K562 (cell line): ENCODE measurements around the gene FCHSD1. TPM values are rescaled to one million over a fixed set of nuclear protein-coding genes. Genes with fewer than 3 reads are reported as not detected.

Experiments
- BHLHE40 ChIP-seq: IDR thresholded peaks from 2 replicates; pipeline ENCODE4 v1.6.1; 2011; ENCODE audit warnings: low read length, improper control_type of control experiment
- CREBBP ChIP-seq: IDR thresholded peaks from one replicate; pipeline ENCODE4 v1.6.1; 2012; ENCODE audit warnings: low read depth, mild to moderate bottlenecking, control low read depth, inconsistent platforms, low read length
- ETS2 ChIP-seq: IDR thresholded peaks from 2 replicates; pipeline ENCODE4 v1.6.1; 2016; ENCODE audit warnings: borderline replicate concordance, missing genetic modification characterization, mild to moderate bottlenecking, moderate library complexity, missing compliant biosample characterization; ENCODE audit not compliant: poor library complexity, severe bottlenecking
- ETV1 ChIP-seq: fragments of 450-650 bp; conservative IDR thresholded peaks from 2 replicates; pipeline ENCODE4 v1.6.1; 2016; ENCODE audit warnings: missing genetic modification characterization, control low read depth, low read depth, missing compliant biosample characterization
- NCOA1 ChIP-seq: fragments of 450-650 bp; IDR thresholded peaks from 2 replicates; pipeline ENCODE4 v1.6.1; 2016; ENCODE audit warnings: low read depth
- PRMT5 ChIP-seq: sonication (generic); formaldehyde crosslinking; IDR thresholded peaks from 2 replicates; pipeline ENCODE4 v1.5.0; 2020; ENCODE audit warnings: missing genetic modification reagents
- SAFB ChIP-seq: fragments of 200-400 bp; formaldehyde crosslinking; IDR thresholded peaks from 2 replicates; pipeline ENCODE4 v1.6.1; 2017; ENCODE audit warnings: low read depth, low read length, borderline replicate concordance
- ZBTB8A ChIP-seq: fragments of 450-650 bp; IDR thresholded peaks from 2 replicates; pipeline ENCODE4 v1.6.1; 2018; ENCODE audit warnings: mild to moderate bottlenecking, moderate library complexity; ENCODE audit not compliant: partially characterized antibody
- ZNF766 ChIP-seq: fragments of 200-800 bp; sonication (Bioruptor generic); conservative IDR thresholded peaks from 2 replicates; pipeline ENCODE4 v1.6.1; 2016; ENCODE audit warnings: missing genetic modification characterization, missing compliant biosample characterization
- polyA plus RNA-seq, 8 experiments: library from polyadenylated mRNA; depleted of rRNA in 4 of 8; stranded (reverse) in 5 of 8; unstranded in 3 of 8; fragments of >200 nt; fragmentation: Nextera tagmentation in 2 of 8; fragmentation: Illumina TruSeq in 1 of 8; extraction: Ambion mirVana in 2 of 8; extraction: Trizol in 1 of 8; gene quantifications; 2 replicates each; pipeline versions ENCODE4 v1.2.1 to v1.2.3, GENCODE V29; 2011 to 2014; ENCODE audit warnings: inconsistent platforms in 1 of 8, missing spikeins in 1 of 8
- total RNA-seq, 7 experiments: library from RNA; depleted of rRNA in 6 of 7; stranded (reverse); fragments of >200 nt in 6 of 7; fragmentation: Illumina TruSeq in 2 of 7; extraction: Trizol in 2 of 7; gene quantifications; 2 replicates each; pipeline versions ENCODE4 v1.2.1 to v1.2.3, GENCODE V29; 2011 to 2021; ENCODE audit warnings: low replicate concordance in 1 of 7
- TF ChIP-seq, protein P1 (sequence below): sonication (generic); formaldehyde crosslinking; IDR thresholded peaks from 2 replicates; pipeline ENCODE4 v1.8.0; 2022; ENCODE audit warnings: mild to moderate bottlenecking, missing genetic modification reagents
- TF ChIP-seq, protein P2 (sequence below), 2 experiments: fragments of 450-650 bp; IDR thresholded peaks; 2 replicates each; pipeline ENCODE4 v1.6.1; 2016
- TF ChIP-seq, protein P3 (sequence below), 2 experiments: fragments of 450-650 bp; conservative IDR thresholded peaks; 2 replicates each; pipeline ENCODE4 v1.6.1; 2017; ENCODE audit warnings: mild to moderate bottlenecking in 2 of 2, moderate library complexity in 2 of 2
- TF ChIP-seq, protein P4 (sequence below): fragments of 250-450 bp; sonication (Bioruptor Pico); IDR thresholded peaks from 2 replicates; pipeline ENCODE4 v1.5.0; 2021; ENCODE audit warnings: mild to moderate bottlenecking, moderate library complexity
- TF ChIP-seq, protein P5 (sequence below): fragments of 450-650 bp; conservative IDR thresholded peaks from 2 replicates; pipeline ENCODE4 v1.6.1; 2016; ENCODE audit warnings: missing genetic modification characterization, low read depth, mild to moderate bottlenecking, missing compliant biosample characterization, moderate library complexity

The FCHSD1 gene
- total and polyA plus RNA-seq, 9 of the 15 experiments (the other 6 are each of a cell fraction or from before 2014, with no cell fraction given) = 0.35 to 37.5 (median 13.6) TPM

DNA sequence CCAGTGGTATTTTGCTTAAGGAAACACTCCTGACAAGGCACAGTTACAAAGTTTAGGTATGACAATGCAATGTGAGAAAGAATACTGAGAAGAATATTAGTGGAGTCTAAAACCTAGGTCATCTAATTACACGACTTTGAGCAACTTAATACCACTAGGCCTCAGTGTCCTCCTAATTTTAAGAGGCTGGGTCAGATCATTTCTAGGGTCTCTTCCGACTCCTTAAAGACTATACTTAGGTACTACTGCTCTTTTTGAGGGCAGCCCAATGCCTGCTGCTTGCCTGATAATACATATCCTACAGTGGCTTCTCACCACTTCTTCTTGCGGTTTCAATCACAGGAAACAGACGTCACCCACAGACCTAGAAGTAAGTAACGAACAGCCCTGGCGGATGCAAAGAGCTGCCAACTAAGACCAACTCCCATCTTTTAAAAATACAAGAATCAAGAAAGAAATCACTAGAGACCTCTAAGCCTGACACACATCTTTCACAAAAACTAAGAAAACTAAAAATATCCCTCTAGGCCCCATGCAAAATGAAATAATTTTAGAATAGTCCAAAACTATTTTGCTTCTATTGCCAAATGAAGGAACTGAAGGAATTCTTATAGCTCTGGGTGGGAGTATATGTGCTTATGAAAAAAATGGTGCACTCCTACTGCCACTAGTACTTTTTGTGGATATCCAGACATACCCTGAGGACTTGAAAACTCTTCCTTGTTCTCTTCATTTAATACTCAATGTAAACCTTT lies 45.5 kb downstream of the FCHSD1 start (continued):
- peak; percentile 54 for TF ChIP-seq ZNF766
- no peak for TF ChIP-seq ZBTB8A
- TF ChIP-seq, protein P1, sequence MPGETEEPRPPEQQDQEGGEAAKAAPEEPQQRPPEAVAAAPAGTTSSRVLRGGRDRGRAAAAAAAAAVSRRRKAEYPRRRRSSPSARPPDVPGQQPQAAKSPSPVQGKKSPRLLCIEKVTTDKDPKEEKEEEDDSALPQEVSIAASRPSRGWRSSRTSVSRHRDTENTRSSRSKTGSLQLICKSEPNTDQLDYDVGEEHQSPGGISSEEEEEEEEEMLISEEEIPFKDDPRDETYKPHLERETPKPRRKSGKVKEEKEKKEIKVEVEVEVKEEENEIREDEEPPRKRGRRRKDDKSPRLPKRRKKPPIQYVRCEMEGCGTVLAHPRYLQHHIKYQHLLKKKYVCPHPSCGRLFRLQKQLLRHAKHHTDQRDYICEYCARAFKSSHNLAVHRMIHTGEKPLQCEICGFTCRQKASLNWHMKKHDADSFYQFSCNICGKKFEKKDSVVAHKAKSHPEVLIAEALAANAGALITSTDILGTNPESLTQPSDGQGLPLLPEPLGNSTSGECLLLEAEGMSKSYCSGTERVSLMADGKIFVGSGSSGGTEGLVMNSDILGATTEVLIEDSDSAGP = no peak
- TF ChIP-seq CREBBP = no peak
- TF ChIP-seq, protein P2, sequence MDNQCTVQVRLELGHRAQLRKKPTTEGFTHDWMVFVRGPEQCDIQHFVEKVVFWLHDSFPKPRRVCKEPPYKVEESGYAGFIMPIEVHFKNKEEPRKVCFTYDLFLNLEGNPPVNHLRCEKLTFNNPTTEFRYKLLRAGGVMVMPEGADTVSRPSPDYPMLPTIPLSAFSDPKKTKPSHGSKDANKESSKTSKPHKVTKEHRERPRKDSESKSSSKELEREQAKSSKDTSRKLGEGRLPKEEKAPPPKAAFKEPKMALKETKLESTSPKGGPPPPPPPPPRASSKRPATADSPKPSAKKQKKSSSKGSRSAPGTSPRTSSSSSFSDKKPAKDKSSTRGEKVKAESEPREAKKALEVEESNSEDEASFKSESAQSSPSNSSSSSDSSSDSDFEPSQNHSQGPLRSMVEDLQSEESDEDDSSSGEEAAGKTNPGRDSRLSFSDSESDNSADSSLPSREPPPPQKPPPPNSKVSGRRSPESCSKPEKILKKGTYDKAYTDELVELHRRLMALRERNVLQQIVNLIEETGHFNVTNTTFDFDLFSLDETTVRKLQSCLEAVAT (IDR thresholded peaks at IDR 0.05) = peak in 1 of 2 experiments; percentile 96; a peak in 2 of 4 replicates
- TF ChIP-seq ETS2 (tag) = no peak
- TF ChIP-seq, protein P3, sequence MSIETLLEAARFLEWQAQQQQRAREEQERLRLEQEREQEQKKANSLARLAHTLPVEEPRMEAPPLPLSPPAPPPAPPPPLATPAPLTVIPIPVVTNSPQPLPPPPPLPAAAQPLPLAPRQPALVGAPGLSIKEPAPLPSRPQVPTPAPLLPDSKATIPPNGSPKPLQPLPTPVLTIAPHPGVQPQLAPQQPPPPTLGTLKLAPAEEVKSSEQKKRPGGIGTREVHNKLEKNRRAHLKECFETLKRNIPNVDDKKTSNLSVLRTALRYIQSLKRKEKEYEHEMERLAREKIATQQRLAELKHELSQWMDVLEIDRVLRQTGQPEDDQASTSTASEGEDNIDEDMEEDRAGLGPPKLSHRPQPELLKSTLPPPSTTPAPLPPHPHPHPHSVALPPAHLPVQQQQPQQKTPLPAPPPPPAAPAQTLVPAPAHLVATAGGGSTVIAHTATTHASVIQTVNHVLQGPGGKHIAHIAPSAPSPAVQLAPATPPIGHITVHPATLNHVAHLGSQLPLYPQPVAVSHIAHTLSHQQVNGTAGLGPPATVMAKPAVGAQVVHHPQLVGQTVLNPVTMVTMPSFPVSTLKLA (conservative IDR thresholded peaks at IDR 0.05) = 0 out of 4 replicates have a peak, but pooled peaks of 1 of the 2 experiments have one; percentile 31
- TF ChIP-seq, protein P4, sequence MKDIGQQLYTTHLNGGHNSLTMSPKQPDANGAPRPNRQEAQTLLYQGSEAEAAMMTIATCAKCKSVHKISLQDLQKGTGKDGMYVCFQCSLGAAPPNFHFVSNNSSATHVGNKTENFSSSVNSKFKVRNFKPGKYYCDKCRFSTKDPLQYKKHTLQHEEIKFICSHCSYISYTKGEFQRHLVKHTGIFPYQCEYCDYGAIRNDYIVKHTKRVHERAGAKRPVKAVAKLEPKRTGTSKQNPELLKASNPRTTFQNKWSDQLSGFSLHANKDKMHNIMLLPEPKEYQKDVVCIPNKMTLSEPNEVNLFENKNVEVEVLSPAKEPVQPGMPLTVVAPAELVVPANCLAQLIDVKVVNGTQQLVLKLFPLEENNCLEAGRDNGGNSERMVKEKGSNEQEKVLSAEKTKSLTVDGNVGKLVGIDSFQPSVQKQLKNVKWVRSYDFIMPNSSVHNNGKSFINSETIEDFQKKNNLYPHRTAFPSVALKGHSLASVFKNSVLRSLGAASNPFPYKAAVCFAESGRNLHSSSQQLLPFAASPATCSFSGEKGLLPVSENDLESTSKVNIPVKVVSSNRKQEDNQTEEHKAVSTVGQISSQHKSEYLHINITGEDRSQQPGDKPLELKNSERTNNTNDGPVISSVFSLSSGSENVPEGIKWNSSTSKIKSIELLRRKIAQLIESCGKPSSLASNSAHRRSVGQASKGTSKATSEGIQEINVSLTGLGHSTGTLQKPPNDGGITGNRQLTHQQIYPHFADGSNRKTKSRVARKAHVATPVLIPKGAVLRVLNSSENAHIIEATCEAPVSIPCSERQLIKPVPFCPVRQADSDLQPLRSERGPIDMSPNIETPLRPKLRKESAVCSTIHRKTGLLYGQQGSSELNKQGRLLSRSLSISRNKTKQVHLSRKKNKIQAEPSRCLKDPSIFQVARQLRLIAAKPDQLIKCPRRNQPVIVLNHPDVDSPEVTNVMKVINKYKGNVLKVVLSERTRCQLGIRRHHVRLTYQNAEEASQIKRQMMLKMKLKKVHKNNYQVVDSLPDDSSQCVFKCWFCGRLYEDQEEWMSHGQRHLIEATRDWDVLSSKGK (CRISPR knock-in tag) = no peak
- TF ChIP-seq ETV1 (tag) = peak; percentile 99
- TF ChIP-seq PRMT5 (CRISPR knock-in tag) = no peak
- TF ChIP-seq, protein P5, sequence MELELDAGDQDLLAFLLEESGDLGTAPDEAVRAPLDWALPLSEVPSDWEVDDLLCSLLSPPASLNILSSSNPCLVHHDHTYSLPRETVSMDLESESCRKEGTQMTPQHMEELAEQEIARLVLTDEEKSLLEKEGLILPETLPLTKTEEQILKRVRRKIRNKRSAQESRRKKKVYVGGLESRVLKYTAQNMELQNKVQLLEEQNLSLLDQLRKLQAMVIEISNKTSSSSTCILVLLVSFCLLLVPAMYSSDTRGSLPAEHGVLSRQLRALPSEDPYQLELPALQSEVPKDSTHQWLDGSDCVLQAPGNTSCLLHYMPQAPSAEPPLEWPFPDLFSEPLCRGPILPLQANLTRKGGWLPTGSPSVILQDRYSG (tag) = no peak
- no peak for TF ChIP-seq SAFB
- no peak for TF ChIP-seq BHLHE40
- TF ChIP-seq NCOA1 = peak; percentile 82
